GM23338 (cell line): ENCODE measurements around the gene HEXA. TPM values are rescaled to one million over a fixed set of nuclear protein-coding genes. Genes with fewer than 3 reads are reported as not detected.

Experiments used
- ATAC-seq: fragments of 200-7000 bp; cut with Tn5 transposase; 3 replicates; pipeline ENCODE4 v1.9.1; 2020
- DNase-seq: peaks from one replicate; pipeline ENCODE4 v3.0.0-alpha.2; 2015; ENCODE audit warnings: low spot score
- H2AFZ ChIP-seq: fragments of 200-600 bp; sonication (generic); 2 replicates; pipeline ENCODE4 v1.8.0; 2016; ENCODE audit warnings: antibody characterized with exemption, mild to moderate bottlenecking, moderate library complexity
- H3F3A ChIP-seq: fragments of 200-600 bp; sonication (generic); replicated peaks from 2 replicates; pipeline ENCODE4 v1.8.0; 2017; ENCODE audit warnings: antibody characterized with exemption, mixed run types, low read depth
- H3K27ac ChIP-seq: fragments of 200-600 bp; sonication (generic); 2 replicates; pipeline ENCODE4 v1.6.1; 2016; ENCODE audit warnings: low read depth
- H3K27me3 ChIP-seq: fragments of 200-600 bp; sonication (generic); 2 replicates; pipeline ENCODE4 v1.8.0; 2016; ENCODE audit warnings: mild to moderate bottlenecking, mixed run types, moderate library complexity; ENCODE audit not compliant: insufficient read depth
- H3K36me3 ChIP-seq: fragments of 200-600 bp; sonication (generic); 2 replicates; pipeline ENCODE4 v1.8.0; 2016; ENCODE audit warnings: mild to moderate bottlenecking; ENCODE audit not compliant: insufficient read depth
- H3K4me1 ChIP-seq: fragments of 200-600 bp; sonication (generic); 2 replicates; pipeline ENCODE4 v1.8.0; 2016; ENCODE audit warnings: mild to moderate bottlenecking, moderate library complexity; ENCODE audit not compliant: insufficient read depth
- H3K4me2 ChIP-seq: fragments of 200-600 bp; sonication (generic); 2 replicates; pipeline ENCODE4 v1.7.1; 2017; ENCODE audit warnings: mixed run types
- H3K4me3 ChIP-seq: fragments of 200-600 bp; sonication (generic); 2 replicates; pipeline ENCODE4 v1.6.1; 2016; ENCODE audit warnings: mixed run types
- H3K79me2 ChIP-seq: fragments of 200-600 bp; sonication (generic); replicated peaks from 2 replicates; pipeline ENCODE4 v1.8.0; 2017; ENCODE audit warnings: mild to moderate bottlenecking; ENCODE audit not compliant: insufficient read depth
- H3K9me2 ChIP-seq: fragments of 200-600 bp; sonication (generic); 2 replicates; pipeline ENCODE4 v1.8.0; 2017; ENCODE audit not compliant: insufficient read depth
- H4K20me1 ChIP-seq: fragments of 200-600 bp; sonication (generic); replicated peaks from 2 replicates; pipeline ENCODE4 v1.8.0; 2017; ENCODE audit warnings: mild to moderate bottlenecking; ENCODE audit not compliant: insufficient read depth
- H3K27ac Mint-ChIP-seq: 2 replicates; pipeline ENCODE4 v1.8.0; 2020; ENCODE audit warnings: inconsistent platforms, mild to moderate bottlenecking, moderate library complexity, mixed read lengths
- H3K27me3 Mint-ChIP-seq: 3 replicates; pipeline ENCODE4 v1.8.0; 2022; ENCODE audit warnings: low read depth, mild to moderate bottlenecking, moderate library complexity, mixed read lengths, inconsistent platforms; ENCODE audit not compliant: insufficient read depth, poor library complexity
- H3K36me3 Mint-ChIP-seq: 3 replicates; pipeline ENCODE4 v1.8.0; 2021; ENCODE audit warnings: low read depth, mild to moderate bottlenecking, inconsistent platforms, moderate library complexity, mixed read lengths
- H3K4me1 Mint-ChIP-seq: 3 replicates; pipeline ENCODE4 v1.8.0; 2020; ENCODE audit warnings: mild to moderate bottlenecking, inconsistent platforms, mixed read lengths
- H3K4me3 Mint-ChIP-seq: 3 replicates; pipeline ENCODE4 v1.8.0; 2021; ENCODE audit warnings: moderate library complexity, mild to moderate bottlenecking, inconsistent platforms, mixed read lengths
- H3K9me3 Mint-ChIP-seq: 3 replicates; pipeline ENCODE4 v1.8.0; 2020; ENCODE audit warnings: moderate library complexity, mild to moderate bottlenecking, inconsistent platforms, mixed read lengths
- JUNB ChIP-seq: IDR thresholded peaks from one replicate; pipeline ENCODE4 v1.6.1; 2016; ENCODE audit warnings: antibody characterized with exemption; ENCODE audit not compliant: unreplicated experiment
- NANOG ChIP-seq: IDR thresholded peaks from 2 replicates; pipeline ENCODE4 v1.6.1; 2016; ENCODE audit warnings: antibody characterized with exemption, borderline replicate concordance
- POLR2AphosphoS5 ChIP-seq: IDR thresholded peaks from 2 replicates; pipeline ENCODE4 v1.6.1; 2016; ENCODE audit warnings: antibody characterized with exemption, low read depth
- ZNF331 ChIP-seq: fragments of 250-450 bp; sonication (Bioruptor Pico); IDR thresholded peaks from 2 replicates; pipeline ENCODE4 v1.5.0; 2020; ENCODE audit warnings: low read depth, mild to moderate bottlenecking, moderate library complexity
- ZNF462 ChIP-seq: fragments of 250-450 bp; sonication (Bioruptor Pico); IDR thresholded peaks from 2 replicates; pipeline ENCODE4 v1.5.0; 2020; ENCODE audit warnings: mild to moderate bottlenecking, moderate library complexity
- polyA plus RNA-seq: library from polyadenylated mRNA; unstranded; fragments of >200 nt; fragmentation: Nextera tagmentation; extraction: Ambion mirVana; gene quantifications from 2 replicates; pipeline ENCODE4 v1.2.1, GENCODE V29; 2016
- total RNA-seq: library from RNA; depleted of rRNA; stranded (reverse); fragments of >200 nt; shearing (Covaris generic); gene quantifications from 2 replicates; pipeline ENCODE4 v1.2.3, GENCODE V29; 2014
- TF ChIP-seq, protein P1 (sequence below): IDR thresholded peaks from one replicate; pipeline ENCODE4 v1.6.1; 2018; ENCODE audit warnings: antibody characterized with exemption; ENCODE audit not compliant: unreplicated experiment
- TF ChIP-seq, protein P2 (sequence below): IDR thresholded peaks from 2 replicates; pipeline ENCODE4 v1.6.1; 2016; ENCODE audit warnings: antibody characterized with exemption

The HEXA gene
- total and polyA plus RNA-seq, 2 experiments from 2014 or later = 43.0 to 43.8 TPM

GRCh38 chr15:72345806-72346205 is 30.0 kb downstream of the HEXA start:
- Histone ChIP-seq H3K27me3 (no peaks in the 10 kb centered on the region), H2AFZ (no peak overlapping the region), H3K27ac (no peak overlapping the region), H3K4me2 (no peak overlapping the region), H3K4me3 (no peak overlapping the region), H3F3A (no peaks in the 10 kb centered on the region), H3K79me2 (no peaks in the 10 kb centered on the region), H3K4me1 (peaks cover 4% of the 10 kb centered on the region; the same call in 1 of the 2 replicates), H3K36me3 (peaks cover 4% of the 10 kb centered on the region; the same call in 1 of the 2 replicates), H4K20me1 (no peaks in the 10 kb centered on the region), H3K9me2 (no peaks in the 10 kb centered on the region)
- DNase-seq = no peak
- peaks cover 10% of the 10 kb centered on the region; the same call in 2 of the 3 replicates for H3K4me1 Mint-ChIP-seq
- H3K27me3 Mint-ChIP-seq = peaks cover 3% of the 10 kb centered on the region
- H3K36me3 Mint-ChIP-seq = peaks cover 23% of the 10 kb centered on the region; the same call in 2 of the 3 replicates
- H3K27ac Mint-ChIP-seq = no peak overlapping the region
- no peaks in the 10 kb centered on the region for H3K9me3 Mint-ChIP-seq
- H3K4me3 Mint-ChIP-seq = no peak overlapping the region
- TF ChIP-seq, protein P1, sequence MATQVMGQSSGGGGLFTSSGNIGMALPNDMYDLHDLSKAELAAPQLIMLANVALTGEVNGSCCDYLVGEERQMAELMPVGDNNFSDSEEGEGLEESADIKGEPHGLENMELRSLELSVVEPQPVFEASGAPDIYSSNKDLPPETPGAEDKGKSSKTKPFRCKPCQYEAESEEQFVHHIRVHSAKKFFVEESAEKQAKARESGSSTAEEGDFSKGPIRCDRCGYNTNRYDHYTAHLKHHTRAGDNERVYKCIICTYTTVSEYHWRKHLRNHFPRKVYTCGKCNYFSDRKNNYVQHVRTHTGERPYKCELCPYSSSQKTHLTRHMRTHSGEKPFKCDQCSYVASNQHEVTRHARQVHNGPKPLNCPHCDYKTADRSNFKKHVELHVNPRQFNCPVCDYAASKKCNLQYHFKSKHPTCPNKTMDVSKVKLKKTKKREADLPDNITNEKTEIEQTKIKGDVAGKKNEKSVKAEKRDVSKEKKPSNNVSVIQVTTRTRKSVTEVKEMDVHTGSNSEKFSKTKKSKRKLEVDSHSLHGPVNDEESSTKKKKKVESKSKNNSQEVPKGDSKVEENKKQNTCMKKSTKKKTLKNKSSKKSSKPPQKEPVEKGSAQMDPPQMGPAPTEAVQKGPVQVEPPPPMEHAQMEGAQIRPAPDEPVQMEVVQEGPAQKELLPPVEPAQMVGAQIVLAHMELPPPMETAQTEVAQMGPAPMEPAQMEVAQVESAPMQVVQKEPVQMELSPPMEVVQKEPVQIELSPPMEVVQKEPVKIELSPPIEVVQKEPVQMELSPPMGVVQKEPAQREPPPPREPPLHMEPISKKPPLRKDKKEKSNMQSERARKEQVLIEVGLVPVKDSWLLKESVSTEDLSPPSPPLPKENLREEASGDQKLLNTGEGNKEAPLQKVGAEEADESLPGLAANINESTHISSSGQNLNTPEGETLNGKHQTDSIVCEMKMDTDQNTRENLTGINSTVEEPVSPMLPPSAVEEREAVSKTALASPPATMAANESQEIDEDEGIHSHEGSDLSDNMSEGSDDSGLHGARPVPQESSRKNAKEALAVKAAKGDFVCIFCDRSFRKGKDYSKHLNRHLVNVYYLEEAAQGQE = no peak
- no peak for ATAC-seq

DNA sequence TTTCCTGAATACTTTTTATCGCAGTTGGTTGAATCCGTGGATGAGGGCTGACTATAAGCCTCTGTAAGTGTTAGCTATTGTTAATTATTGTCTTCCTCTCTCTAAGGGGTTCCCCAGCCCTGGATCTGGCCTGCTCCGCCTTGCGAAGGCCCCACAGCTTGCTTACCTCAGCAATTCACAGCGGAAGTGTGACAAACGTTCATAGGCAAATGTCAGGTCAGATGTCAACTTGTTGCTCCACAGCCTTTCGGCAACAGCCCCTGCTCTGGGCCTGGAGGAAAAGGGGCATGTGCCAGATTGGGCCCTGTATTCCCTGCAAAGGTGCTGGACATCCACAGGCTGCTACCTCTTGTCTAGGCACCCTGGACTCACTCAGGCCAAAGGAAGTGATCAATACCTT is 30.5 kb downstream of the HEXA start:
- Histone ChIP-seq H3K9me2 (no peaks in the 10 kb centered on the region), H3K27ac (no peak overlapping the region), H2AFZ (no peak overlapping the region), H3K36me3 (peaks cover 1% of the 10 kb centered on the region; the same call in 1 of the 2 replicates), H3K4me1 (peaks cover 4% of the 10 kb centered on the region; the same call in 1 of the 2 replicates), H3K4me3 (no peak overlapping the region), H3K27me3 (no peaks in the 10 kb centered on the region), H4K20me1 (no peaks in the 10 kb centered on the region), H3F3A (no peaks in the 10 kb centered on the region), H3K4me2 (no peak overlapping the region), H3K79me2 (no peaks in the 10 kb centered on the region)
- Mint-ChIP-seq H3K4me3 (no peak overlapping the region), H3K4me1 (peaks cover 10% of the 10 kb centered on the region; the same call in 2 of the 3 replicates), H3K27me3 (peaks cover 3% of the 10 kb centered on the region), H3K36me3 (peaks cover 23% of the 10 kb centered on the region; the same call in 2 of the 3 replicates), H3K27ac (no peak overlapping the region), H3K9me3 (no peaks in the 10 kb centered on the region)
- ATAC-seq (no peak), DNase-seq (no peak)
- TF ChIP-seq POLR2AphosphoS5 = no peak
- TF ChIP-seq NANOG = no peak
- TF ChIP-seq JUNB = no peak
- TF ChIP-seq, protein P1 = no peak
- no peak for TF ChIP-seq ZNF462
- TF ChIP-seq, protein P2, sequence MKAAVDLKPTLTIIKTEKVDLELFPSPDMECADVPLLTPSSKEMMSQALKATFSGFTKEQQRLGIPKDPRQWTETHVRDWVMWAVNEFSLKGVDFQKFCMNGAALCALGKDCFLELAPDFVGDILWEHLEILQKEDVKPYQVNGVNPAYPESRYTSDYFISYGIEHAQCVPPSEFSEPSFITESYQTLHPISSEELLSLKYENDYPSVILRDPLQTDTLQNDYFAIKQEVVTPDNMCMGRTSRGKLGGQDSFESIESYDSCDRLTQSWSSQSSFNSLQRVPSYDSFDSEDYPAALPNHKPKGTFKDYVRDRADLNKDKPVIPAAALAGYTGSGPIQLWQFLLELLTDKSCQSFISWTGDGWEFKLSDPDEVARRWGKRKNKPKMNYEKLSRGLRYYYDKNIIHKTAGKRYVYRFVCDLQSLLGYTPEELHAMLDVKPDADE = no peak
- no peak for TF ChIP-seq ZNF331 (CRISPR knock-in tag)
